ENCODE results near the gene RSKR.

DNA sequence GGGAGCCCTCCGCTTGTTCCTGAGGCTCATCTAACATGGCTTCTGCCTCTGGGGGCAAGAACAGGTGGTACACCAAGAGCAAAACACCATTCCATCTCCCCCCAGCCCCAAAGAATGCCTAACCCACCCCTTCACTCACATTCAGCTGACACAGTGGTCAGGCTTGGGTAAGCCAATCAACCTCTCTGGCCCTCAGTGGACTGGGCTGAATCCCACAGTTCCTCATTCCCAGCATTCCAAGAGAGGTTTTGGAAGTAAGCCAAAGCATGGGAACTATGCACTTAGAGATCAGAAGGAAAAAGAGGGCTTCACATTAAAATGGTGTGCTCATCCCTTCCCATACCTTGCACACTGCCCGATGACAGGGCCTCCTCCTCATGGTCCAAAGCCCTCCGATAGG lies 50.5 kb downstream of the RSKR start:
- TF ChIP-seq, protein P1, sequence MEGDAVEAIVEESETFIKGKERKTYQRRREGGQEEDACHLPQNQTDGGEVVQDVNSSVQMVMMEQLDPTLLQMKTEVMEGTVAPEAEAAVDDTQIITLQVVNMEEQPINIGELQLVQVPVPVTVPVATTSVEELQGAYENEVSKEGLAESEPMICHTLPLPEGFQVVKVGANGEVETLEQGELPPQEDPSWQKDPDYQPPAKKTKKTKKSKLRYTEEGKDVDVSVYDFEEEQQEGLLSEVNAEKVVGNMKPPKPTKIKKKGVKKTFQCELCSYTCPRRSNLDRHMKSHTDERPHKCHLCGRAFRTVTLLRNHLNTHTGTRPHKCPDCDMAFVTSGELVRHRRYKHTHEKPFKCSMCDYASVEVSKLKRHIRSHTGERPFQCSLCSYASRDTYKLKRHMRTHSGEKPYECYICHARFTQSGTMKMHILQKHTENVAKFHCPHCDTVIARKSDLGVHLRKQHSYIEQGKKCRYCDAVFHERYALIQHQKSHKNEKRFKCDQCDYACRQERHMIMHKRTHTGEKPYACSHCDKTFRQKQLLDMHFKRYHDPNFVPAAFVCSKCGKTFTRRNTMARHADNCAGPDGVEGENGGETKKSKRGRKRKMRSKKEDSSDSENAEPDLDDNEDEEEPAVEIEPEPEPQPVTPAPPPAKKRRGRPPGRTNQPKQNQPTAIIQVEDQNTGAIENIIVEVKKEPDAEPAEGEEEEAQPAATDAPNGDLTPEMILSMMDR (IDR thresholded peaks at IDR 0.05; ENCODE audit: low read length) = no peak
- TF ChIP-seq EZH2phosphoT487 (IDR thresholded peaks at IDR 0.05; ENCODE audit: low read length) (no peak), EZH2 (optimal IDR thresholded peaks at IDR 0.05; ENCODE audit: low read depth, low read length) (no peak)
